IPS-18a (cell line): ENCODE results near the gene HERPUD1.

Source experiments
- H3K27ac ChIP-seq: one replicate; pipeline ENCODE4 v1.5.1; 2013; ENCODE audit warnings: low read length
- H3K27me3 ChIP-seq: one replicate; pipeline ENCODE4 v1.6.1; 2013; ENCODE audit warnings: mild to moderate bottlenecking, low read length; ENCODE audit not compliant: control insufficient read depth, insufficient read depth
- H3K36me3 ChIP-seq: one replicate; pipeline ENCODE4 v1.6.1; 2013; ENCODE audit warnings: low read depth, low read length; ENCODE audit not compliant: control insufficient read depth
- H3K4me1 ChIP-seq: one replicate; pipeline ENCODE4 v1.6.1; 2013; ENCODE audit warnings: low read depth, low read length; ENCODE audit not compliant: control insufficient read depth
- H3K4me3 ChIP-seq: one replicate; pipeline ENCODE4 v1.5.1; 2013; ENCODE audit warnings: low read length
- H3K9ac ChIP-seq: one replicate; pipeline ENCODE4 v1.6.1; 2013; ENCODE audit warnings: mild to moderate bottlenecking, low read length, moderate library complexity
- H3K9me3 ChIP-seq: one replicate; pipeline ENCODE4 v1.6.1; 2013; ENCODE audit warnings: low read depth, low read length; ENCODE audit not compliant: control insufficient read depth

HERPUD1 gene

DNA sequence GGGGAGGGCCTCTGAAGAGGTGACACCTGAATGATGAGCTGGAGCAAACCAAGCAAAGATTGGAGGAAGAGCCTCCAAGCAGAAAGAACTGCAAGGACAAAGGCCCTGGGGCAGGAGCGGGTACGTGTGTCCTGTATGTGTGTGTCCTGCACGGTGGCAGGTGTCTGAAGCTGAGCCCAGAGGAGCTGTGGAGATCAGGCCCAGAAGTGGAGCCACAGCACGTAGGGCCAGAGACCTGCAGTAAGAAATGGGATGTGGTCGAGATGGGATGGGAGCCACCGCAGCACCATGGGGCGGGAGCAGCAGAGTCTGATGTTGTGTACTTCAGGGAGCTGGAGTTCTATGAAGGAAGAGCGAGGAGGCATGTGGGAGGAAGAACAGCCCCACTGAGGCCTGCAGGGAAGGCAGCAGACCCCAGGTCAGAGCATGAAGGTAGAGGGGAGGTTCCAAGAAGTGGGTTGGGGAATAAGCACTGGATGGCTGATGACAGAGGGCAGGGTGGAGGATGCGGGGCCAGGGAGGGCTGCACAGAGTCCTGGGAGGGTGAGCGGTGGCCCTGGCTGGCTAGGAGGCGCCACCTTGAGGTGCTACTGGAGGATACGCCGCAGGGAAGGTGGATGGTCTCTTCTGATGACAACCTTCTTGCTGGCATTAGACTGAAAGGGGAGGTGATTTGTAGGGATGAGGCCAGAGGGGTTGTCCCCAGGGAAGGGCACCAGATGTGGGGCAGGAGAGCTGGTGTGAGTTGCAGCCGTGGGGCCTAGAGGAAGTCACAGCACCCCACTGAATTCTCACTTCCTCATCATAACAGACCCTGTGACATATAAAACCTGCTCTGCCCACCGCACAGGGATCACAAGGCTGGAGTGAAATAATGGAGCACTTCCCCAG is 19.2 kb downstream of the HERPUD1 start:
- Histone ChIP-seq H3K36me3 (no peaks in the 10 kb centered on the region), H3K27ac (no peak overlapping the region), H3K27me3 (no peaks in the 10 kb centered on the region), H3K4me1 (no peaks in the 10 kb centered on the region), H3K9ac (no peak overlapping the region), H3K9me3 (no peaks in the 10 kb centered on the region), H3K4me3 (no peak overlapping the region)

DNA sequence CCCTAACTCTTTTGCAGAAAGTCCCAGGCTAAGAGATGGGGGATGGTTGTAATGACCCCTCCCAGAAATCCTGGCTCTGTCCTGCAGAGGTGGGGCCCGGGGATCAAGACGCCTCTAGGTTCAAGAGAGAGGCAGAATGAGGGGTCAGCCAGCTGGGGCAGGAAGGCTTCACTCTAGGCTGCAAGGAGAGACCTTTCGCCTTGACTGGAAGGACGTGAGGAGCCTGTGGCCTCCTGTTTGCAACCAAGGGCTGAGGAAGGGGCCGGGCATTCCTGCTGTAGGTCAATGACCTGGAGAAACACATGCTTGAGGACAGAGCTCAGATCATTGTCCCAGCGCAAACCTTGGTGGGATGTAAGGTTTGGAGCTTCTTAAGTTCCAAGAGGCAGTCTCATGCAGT is 21.1 kb downstream of the HERPUD1 start:
- Histone ChIP-seq H3K27ac (no peak overlapping the region), H3K4me1 (no peaks in the 10 kb centered on the region), H3K9me3 (no peaks in the 10 kb centered on the region), H3K4me3 (no peak overlapping the region), H3K36me3 (no peaks in the 10 kb centered on the region), H3K9ac (no peak overlapping the region), H3K27me3 (no peaks in the 10 kb centered on the region)

DNA sequence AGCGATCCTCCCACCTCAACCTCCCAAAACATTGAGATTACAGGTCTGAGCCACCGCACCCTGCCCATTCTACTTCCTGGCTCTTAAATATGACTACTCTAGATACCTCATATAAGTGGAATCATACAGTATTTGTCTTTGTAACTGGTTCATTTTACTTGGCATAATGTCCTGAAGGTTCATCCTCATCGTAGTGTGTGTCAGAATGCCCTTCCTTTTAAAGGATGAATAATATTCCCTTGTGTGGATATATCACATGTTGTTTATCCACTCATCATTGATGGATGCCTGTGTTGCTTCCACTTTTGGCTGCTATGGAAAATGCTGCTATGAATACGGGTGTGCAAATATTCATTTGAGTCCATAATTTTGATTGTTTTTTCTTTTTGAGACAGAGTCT is 24.1 kb downstream of the HERPUD1 start:
- Histone ChIP-seq H3K4me3 (no peak overlapping the region), H3K4me1 (no peaks in the 10 kb centered on the region), H3K9ac (no peak overlapping the region), H3K9me3 (no peaks in the 10 kb centered on the region), H3K36me3 (no peaks in the 10 kb centered on the region), H3K27me3 (no peaks in the 10 kb centered on the region), H3K27ac (no peak overlapping the region)

DNA sequence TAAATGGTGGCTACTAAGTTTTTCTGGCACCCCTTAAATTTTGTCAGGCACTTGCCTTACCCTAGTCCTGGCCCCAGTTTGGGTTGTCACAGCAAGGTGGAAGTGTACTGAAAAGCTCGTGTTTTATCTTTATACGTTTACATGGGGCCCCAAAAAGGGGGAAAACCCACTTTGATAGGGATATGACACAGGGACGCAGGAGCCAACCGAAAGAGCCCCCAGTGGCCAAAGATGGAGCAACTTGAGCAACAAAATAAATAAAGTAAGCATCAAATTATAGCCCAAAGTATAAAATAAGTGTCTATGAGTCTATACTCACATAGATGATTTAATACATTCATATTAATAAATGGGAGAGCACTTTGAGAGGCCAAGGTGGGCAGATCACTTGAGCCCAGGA is 24.8 kb downstream of the HERPUD1 start:
- Histone ChIP-seq H3K4me1 (no peaks in the 10 kb centered on the region), H3K9ac (no peak overlapping the region), H3K27ac (no peak overlapping the region), H3K27me3 (no peaks in the 10 kb centered on the region), H3K36me3 (no peaks in the 10 kb centered on the region), H3K9me3 (no peaks in the 10 kb centered on the region), H3K4me3 (no peak overlapping the region)

DNA sequence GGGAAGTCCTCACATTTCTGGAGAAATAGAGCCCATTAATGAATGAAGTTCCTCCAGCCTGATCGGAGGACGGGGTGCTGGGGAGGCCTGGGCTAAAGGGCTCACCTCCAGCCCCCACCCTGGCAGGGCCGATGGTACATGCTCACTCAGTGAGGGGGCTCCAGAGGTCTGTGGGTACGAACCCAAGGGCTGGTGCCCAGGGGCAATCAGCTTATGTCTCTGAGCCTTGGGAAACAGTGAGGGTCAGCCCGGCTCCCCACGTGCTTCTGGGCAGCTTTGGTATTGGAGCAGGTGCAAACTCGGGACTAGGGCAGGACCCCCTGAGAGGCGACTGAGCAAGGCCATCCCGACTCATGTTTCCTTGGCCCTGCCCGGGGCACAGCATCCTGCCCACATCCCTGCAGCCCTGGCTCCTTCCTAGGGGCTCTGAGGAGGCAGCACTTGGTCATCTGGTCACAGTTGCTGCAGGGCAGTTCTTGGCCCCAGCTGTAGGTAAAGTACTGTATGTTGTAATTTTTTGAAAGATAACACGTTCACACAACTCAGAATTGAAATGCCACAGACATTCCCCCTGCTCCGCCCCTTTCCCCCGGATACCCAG is 28.8 kb downstream of the HERPUD1 start:
- H3K9me3 ChIP-seq: no peaks in the 10 kb centered on the region
- no peak overlapping the region for H3K27ac ChIP-seq
- no peaks in the 10 kb centered on the region for H3K36me3 ChIP-seq
- H3K4me3 ChIP-seq: no peak overlapping the region
- H3K9ac ChIP-seq: no peak overlapping the region
- H3K27me3 ChIP-seq: no peaks in the 10 kb centered on the region
- H3K4me1 ChIP-seq: no peaks in the 10 kb centered on the region

DNA sequence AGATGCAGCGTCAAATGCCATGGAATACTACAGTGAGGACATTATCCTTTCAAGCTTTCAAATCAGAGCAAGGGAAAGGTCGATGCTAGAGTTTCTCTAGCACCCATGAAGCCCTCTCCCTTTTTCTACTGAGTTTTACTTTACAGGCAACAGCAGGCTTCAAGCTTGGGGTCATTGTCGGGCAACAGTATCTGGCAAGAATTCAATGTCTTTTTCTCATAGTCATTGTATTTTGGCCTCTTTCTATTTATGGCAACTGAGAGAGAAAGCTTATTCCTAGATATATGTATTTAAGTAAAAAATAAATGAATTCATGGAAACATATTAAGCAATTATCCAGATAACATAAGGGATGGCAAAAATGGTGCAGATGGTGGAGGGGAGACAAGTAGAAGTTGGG is 29.4 kb downstream of the HERPUD1 start:
- Histone ChIP-seq H3K9me3 (no peaks in the 10 kb centered on the region), H3K9ac (no peak overlapping the region), H3K36me3 (no peaks in the 10 kb centered on the region), H3K4me3 (no peak overlapping the region), H3K27me3 (no peaks in the 10 kb centered on the region), H3K4me1 (no peaks in the 10 kb centered on the region), H3K27ac (no peak overlapping the region)

DNA sequence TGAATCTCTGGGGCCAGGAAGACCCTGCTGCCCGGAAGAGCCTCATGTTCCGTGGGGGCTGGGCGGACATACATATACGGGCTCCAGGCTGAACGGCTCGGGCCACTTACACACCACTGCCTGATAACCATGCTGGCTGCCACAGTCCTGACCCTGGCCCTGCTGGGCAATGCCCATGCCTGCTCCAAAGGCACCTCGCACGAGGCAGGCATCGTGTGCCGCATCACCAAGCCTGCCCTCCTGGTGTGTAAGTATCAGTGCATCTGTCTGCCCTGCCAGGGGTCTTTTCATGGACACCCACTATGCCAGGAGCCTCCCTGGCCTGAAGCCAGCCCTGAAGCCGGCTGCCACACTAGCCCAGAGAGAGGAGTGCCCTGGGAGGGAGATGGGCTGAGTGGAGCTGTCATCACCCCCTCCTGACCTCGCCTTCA is 29.9 kb downstream of the HERPUD1 start, which contains the start of gene CETP:
TSS of gene CETP (plus strand) at position 100 of the 431 bp plus-strand sequence. CDS start at position 130, 30 bp downstream.
- Histone ChIP-seq H3K27me3 (no peaks in the 10 kb centered on the region), H3K9me3 (no peaks in the 10 kb centered on the region), H3K36me3 (no peaks in the 10 kb centered on the region), H3K4me1 (no peaks in the 10 kb centered on the region), H3K4me3 (no peak within 1 kb of the TSS), H3K9ac (no peak within 1 kb of the TSS), H3K27ac (no peak within 1 kb of the TSS)

DNA sequence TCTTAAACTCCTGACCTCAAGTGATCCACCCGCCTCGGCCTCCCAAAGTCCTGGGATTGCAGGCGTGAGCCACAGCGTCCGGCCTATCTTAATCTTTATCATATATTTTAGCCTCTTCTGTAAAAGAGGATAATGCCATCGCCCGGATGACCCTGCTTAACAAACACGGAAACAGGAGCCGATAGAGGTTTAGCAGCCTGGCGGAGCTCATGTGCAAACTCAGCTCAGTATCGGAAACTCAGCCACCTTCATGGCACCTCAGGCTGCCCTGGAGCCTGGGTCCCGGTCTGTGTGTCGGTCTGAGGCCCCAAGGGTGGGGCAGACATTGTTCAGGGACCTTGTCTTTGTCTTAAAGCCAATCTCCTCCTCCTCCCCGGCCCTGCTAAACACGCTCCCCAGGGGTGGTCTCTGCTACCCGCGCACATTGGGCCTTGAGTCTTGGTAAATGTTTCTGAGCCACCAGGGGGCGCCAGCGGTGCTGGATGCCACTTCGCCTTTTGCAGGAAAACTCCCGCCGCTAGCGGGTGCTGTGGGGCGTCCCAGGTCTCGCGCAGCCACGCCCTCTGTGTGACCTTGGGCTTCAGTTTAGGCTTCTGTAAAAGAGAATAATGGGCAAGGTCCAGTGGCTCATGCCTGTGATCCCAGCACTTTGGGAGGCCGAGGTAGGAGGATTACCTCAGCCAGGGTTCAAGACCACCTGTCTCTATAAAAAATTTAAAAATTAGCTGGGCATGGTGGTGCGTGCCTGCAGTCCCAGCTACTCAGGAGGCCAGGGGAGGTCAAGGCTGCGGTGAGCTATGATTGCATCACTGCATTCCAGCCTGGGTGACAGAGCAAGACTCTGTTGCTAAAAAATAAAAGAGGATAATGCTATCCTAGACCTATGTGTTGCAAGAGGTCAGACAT is 32.6 kb downstream of the HERPUD1 start:
- no peaks in the 10 kb centered on the region for H3K4me1 ChIP-seq

DNA sequence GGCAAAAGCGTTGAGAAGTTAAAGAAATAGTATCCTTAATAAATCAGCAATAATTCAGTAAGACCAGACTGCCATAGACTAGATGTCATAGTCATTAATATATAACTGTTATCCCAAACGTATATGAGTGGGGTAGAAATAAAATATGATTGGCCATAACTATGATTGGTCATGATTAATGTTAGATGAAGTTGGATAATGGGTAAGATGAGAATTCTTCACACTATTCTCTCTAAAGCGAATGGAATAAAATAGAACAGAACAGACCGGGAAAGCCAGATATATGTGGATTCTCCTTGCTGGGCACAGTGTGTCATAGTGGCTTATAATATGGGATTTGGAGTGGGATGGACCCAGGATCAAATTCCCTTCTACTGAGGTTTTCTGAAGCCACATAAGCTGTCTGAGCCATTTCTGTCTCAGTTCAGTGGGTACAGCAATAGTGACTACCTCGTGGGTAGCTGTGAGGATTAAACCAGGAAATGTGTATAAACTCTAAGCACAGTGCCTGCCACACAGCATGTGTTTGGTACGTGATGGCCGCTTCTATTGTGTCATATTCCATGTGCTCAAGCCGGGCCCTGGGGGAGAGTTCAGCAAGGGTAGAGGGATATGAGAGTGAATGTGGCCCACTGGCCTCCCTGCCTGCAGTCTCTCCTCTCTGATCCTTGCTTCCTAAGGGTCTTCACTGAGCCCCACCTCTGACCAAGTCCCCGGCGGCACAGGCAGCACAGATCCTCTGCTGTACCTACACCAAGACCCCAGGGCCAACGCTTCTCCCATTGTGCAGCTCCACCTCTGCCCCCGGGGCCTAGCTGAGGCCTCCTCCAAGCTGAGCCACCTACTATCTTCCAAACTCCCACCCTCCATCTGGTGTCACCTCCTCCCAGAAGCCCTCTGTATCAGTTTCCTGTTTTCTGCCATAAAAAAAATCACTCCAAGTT is 33.5 kb downstream of the HERPUD1 start:
- Histone ChIP-seq H3K4me3 (no peak overlapping the region), H3K9ac (no peak overlapping the region), H3K27me3 (no peaks in the 10 kb centered on the region), H3K9me3 (no peaks in the 10 kb centered on the region), H3K4me1 (no peaks in the 10 kb centered on the region), H3K36me3 (no peaks in the 10 kb centered on the region), H3K27ac (no peak overlapping the region)

More for the DNA sequence above, 32.6 kb downstream of the HERPUD1 start:
- H3K4me3 ChIP-seq: no peak overlapping the region
- H3K9me3 ChIP-seq: no peaks in the 10 kb centered on the region
- H3K27ac ChIP-seq: no peak overlapping the region
- no peaks in the 10 kb centered on the region for H3K27me3 ChIP-seq
- no peaks in the 10 kb centered on the region for H3K36me3 ChIP-seq
- no peak overlapping the region for H3K9ac ChIP-seq

DNA sequence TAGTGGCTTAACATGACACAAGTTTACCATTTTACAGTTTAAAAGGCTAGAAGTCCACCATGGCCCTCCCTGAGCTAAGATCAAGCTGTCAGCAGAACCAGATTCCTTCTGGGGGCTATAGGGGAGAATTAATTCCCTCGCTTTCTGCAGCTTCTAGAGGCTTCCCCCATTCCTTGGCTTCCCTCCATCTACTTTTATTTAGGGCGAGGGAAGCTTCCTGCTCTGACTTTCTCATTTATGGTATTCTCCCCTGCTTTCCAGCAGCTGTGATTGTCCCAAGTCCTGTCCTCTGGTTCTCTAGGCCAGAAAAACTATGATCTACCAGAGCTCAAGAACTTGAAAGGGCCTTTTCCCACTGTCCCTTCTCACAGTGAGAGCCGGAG is 34.1 kb downstream of the HERPUD1 start:
- no peaks in the 10 kb centered on the region for H3K4me1 ChIP-seq
- no peak overlapping the region for H3K27ac ChIP-seq
- no peaks in the 10 kb centered on the region for H3K36me3 ChIP-seq
- H3K4me3 ChIP-seq: no peak overlapping the region
- H3K9me3 ChIP-seq: no peaks in the 10 kb centered on the region
- no peaks in the 10 kb centered on the region for H3K27me3 ChIP-seq
- H3K9ac ChIP-seq: no peak overlapping the region
